LoVo (cell line): Measurements from ENCODE around the gene PCDH18.
"Not testable (repeated sequence)": the region's sequence is repeated elsewhere in the genome, so short reads cannot be mapped to it uniquely, and the experiment has no call there.

Experiments used
- DNase-seq: peaks from one replicate; pipeline ENCODE4 v3.0.0-alpha.2; 2016; ENCODE audit warnings: low spot score

PCDH18 gene

GRCh38 chr4:137531986-137532868, at the start of gene PCDH18:
Gene PCDH18 (minus strand): TSS chr4:137532494. CDS start chr4:137532088, 406 bp downstream.
- no peak for DNase-seq

- DNase-seq: no peak
Measured at GRCh38 chr4:137576446-137576845, 44.2 kb upstream of the PCDH18 start.

- DNase-seq: no peak
Measured at GRCh38 chr4:137572647-137573046, 40.4 kb upstream of the PCDH18 start.

GRCh38 chr4:137572163-137572562, 39.9 kb upstream of the PCDH18 start:
- no peak for DNase-seq

- no peak for DNase-seq
Measured at GRCh38 chr4:137559801-137560200, 27.5 kb upstream of the PCDH18 start.

- DNase-seq: no peak
Measured at GRCh38 chr4:137558951-137559350, 26.7 kb upstream of the PCDH18 start.

- no peak for DNase-seq
Measured at GRCh38 chr4:137545461-137545861, 13.2 kb upstream of the PCDH18 start.

GRCh38 chr4:137543648-137544047, 11.4 kb upstream of the PCDH18 start:
- DNase-seq: no peak

- DNase-seq: no peak
Measured at GRCh38 chr4:137543198-137543597, 10.9 kb upstream of the PCDH18 start.

- DNase-seq: no peak
Measured at GRCh38 chr4:137541876-137542646, 9.8 kb upstream of the PCDH18 start.

GRCh38 chr4:137541181-137541580, 8.9 kb upstream of the PCDH18 start:
- no peak for DNase-seq

GRCh38 chr4:137540356-137540755, 8.1 kb upstream of the PCDH18 start:
- no peak for DNase-seq

- DNase-seq: no peak
Measured at GRCh38 chr4:137538526-137538925, 6.2 kb upstream of the PCDH18 start.

GRCh38 chr4:137537807-137538206, 5.5 kb upstream of the PCDH18 start:
- DNase-seq: not testable (repeated sequence)

- no peak for DNase-seq
Measured at GRCh38 chr4:137536789-137537561, 4.7 kb upstream of the PCDH18 start.

- DNase-seq: no peak
Measured at GRCh38 chr4:137535718-137536117, 3.4 kb upstream of the PCDH18 start.

GRCh38 chr4:137534516-137534915, 2.2 kb upstream of the PCDH18 start:
- DNase-seq: no peak

- no peak for DNase-seq
Measured at GRCh38 chr4:137533855-137534254, 1.6 kb upstream of the PCDH18 start.

- no peak for DNase-seq
Measured at GRCh38 chr4:137532869-137533236, 559 bp upstream of the PCDH18 start.

- no peak for DNase-seq
Measured at GRCh38 chr4:137531168-137531985, 917 bp downstream of the PCDH18 start.

GRCh38 chr4:137530176-137530575, 2.1 kb downstream of the PCDH18 start:
- DNase-seq: no peak

GRCh38 chr4:137529432-137529831, 2.9 kb downstream of the PCDH18 start:
- DNase-seq: no peak
